IMR-90 (cell line): ENCODE data around the gene OXSR1.

ENCODE experiments used
- BHLHE40 ChIP-seq: fragments of 150-350 bp; IDR thresholded peaks from 2 replicates; pipeline ENCODE4 v1.6.1; 2016; ENCODE audit warnings: mild to moderate bottlenecking, low read depth, low read length
- CEBPB ChIP-seq: IDR thresholded peaks from 2 replicates; pipeline ENCODE4 v1.6.1; 2012; ENCODE audit warnings: low read depth, low read length, improper control_type of control experiment
- FOS ChIP-seq: fragments of 150-350 bp; IDR thresholded peaks from 2 replicates; pipeline ENCODE4 v1.6.1; 2016; ENCODE audit warnings: low read depth, low read length
- MAFK ChIP-seq: IDR thresholded peaks from 2 replicates; pipeline ENCODE4 v1.6.1; 2012; ENCODE audit warnings: low read depth, low read length, improper control_type of control experiment
- MAZ ChIP-seq: IDR thresholded peaks from 2 replicates; pipeline ENCODE4 v1.6.1; 2012; ENCODE audit warnings: low read depth, mild to moderate bottlenecking, low read length, improper control_type of control experiment, moderate library complexity, borderline replicate concordance
- POLR2A ChIP-seq: IDR thresholded peaks from 2 replicates; pipeline ENCODE4 v1.6.1; 2012; ENCODE audit warnings: mild to moderate bottlenecking, low read depth, low read length
- RAD21 ChIP-seq: IDR thresholded peaks from 2 replicates; pipeline ENCODE4 v1.6.1; 2012; ENCODE audit warnings: low read length, improper control_type of control experiment
- RFX5 ChIP-seq: IDR thresholded peaks from 2 replicates; pipeline ENCODE4 v1.8.0; 2012; ENCODE audit warnings: low read depth, mild to moderate bottlenecking, low read length, moderate library complexity
- TF ChIP-seq, protein P1 (sequence below): conservative IDR thresholded peaks from 2 replicates; pipeline ENCODE4 v1.5.1; 2012; ENCODE audit warnings: mild to moderate bottlenecking, low read depth, low read length, improper control_type of control experiment
- TF ChIP-seq, protein P2 (sequence below): fragments of 150-350 bp; IDR thresholded peaks from 2 replicates; pipeline ENCODE4 v1.6.1; 2016; ENCODE audit warnings: low read depth, mild to moderate bottlenecking, low read length, moderate library complexity, borderline replicate concordance

DNA sequence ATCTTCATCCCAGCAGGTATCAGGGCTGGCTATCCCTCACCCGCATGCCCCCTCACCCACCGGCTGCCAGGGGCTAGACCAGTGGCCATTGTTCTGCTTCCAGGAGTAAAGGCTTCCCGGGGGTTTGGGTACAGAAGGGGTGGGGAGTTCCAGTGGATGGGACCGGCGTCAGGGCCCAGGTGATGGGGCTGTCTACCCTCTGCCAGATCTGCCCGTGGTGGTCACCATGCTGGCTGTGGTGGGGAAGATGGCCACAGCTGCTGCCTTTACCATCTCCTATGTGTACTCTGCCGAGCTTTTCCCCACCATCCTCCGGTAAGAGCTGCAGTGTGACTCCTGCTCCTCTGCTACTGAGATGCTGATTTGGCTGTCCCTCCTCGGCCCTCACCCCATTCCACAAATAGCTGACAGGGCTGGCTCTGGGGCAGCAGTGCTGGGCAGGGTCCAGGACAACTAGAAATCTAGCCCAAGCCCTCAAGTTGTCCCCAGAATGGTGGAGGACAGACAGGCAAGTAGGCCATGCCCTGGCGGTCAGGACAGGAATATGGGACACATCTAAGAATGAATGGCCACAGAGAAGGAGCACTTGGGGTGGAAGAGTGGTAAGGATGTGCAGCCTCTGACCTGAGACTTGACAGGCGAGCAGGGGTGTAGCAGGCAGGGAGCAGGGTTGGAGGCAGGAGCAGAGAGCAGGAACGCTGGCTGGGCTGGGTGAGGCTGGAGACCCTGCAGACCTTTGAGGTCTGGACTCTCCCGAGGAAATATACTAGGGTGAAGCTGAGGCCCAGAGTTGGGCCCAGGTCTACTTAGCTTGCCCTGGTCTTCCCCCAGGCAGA is 111.0 kb downstream of the OXSR1 start:
- no peak for TF ChIP-seq FOS
- TF ChIP-seq, protein P1, sequence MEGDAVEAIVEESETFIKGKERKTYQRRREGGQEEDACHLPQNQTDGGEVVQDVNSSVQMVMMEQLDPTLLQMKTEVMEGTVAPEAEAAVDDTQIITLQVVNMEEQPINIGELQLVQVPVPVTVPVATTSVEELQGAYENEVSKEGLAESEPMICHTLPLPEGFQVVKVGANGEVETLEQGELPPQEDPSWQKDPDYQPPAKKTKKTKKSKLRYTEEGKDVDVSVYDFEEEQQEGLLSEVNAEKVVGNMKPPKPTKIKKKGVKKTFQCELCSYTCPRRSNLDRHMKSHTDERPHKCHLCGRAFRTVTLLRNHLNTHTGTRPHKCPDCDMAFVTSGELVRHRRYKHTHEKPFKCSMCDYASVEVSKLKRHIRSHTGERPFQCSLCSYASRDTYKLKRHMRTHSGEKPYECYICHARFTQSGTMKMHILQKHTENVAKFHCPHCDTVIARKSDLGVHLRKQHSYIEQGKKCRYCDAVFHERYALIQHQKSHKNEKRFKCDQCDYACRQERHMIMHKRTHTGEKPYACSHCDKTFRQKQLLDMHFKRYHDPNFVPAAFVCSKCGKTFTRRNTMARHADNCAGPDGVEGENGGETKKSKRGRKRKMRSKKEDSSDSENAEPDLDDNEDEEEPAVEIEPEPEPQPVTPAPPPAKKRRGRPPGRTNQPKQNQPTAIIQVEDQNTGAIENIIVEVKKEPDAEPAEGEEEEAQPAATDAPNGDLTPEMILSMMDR: no peak
- TF ChIP-seq CEBPB: no peak
- TF ChIP-seq MAFK: no peak
- no peak for TF ChIP-seq BHLHE40
- no peak for TF ChIP-seq POLR2A
- no peak for TF ChIP-seq RAD21
- TF ChIP-seq, protein P2, sequence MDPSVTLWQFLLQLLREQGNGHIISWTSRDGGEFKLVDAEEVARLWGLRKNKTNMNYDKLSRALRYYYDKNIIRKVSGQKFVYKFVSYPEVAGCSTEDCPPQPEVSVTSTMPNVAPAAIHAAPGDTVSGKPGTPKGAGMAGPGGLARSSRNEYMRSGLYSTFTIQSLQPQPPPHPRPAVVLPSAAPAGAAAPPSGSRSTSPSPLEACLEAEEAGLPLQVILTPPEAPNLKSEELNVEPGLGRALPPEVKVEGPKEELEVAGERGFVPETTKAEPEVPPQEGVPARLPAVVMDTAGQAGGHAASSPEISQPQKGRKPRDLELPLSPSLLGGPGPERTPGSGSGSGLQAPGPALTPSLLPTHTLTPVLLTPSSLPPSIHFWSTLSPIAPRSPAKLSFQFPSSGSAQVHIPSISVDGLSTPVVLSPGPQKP: no peak
- no peak for TF ChIP-seq RFX5
- TF ChIP-seq MAZ: no peak
